HepG2 (cell line): ENCODE measurements around the gene YY1AP1. TPM values are rescaled to one million over a fixed set of nuclear protein-coding genes. Genes with fewer than 3 reads are reported as not detected.

Source experiments
- ARNTL ChIP-seq: sonication (generic); formaldehyde crosslinking; IDR thresholded peaks from 2 replicates; pipeline ENCODE4 v1.4.0; 2020; ENCODE audit warnings: mild to moderate bottlenecking, missing genetic modification reagents
- CREBL2 ChIP-seq: sonication (generic); formaldehyde crosslinking; IDR thresholded peaks from 2 replicates; pipeline ENCODE4 v1.8.1; 2023; ENCODE audit warnings: missing genetic modification reagents, mild to moderate bottlenecking, borderline replicate concordance
- ETV5 ChIP-seq: IDR thresholded peaks from 2 replicates; pipeline ENCODE4 v1.6.1; 2018; ENCODE audit warnings: missing biosample characterization, missing genetic modification reagents, inconsistent platforms, borderline replicate concordance
- HDAC1 ChIP-seq: sonication (generic); formaldehyde crosslinking; IDR thresholded peaks from 2 replicates; pipeline ENCODE4 v1.5.1; 2020; ENCODE audit warnings: mild to moderate bottlenecking, missing genetic modification reagents
- IRF2 ChIP-seq: IDR thresholded peaks from 2 replicates; pipeline ENCODE4 v1.6.1; 2018; ENCODE audit warnings: missing genetic modification reagents, missing compliant biosample characterization
- MIXL1 ChIP-seq: IDR thresholded peaks from 2 replicates; pipeline ENCODE4 v1.6.1; 2016
- NFRKB ChIP-seq: fragments of 450-650 bp; IDR thresholded peaks from 2 replicates; pipeline ENCODE4 v1.6.1; 2017
- PPARG ChIP-seq: conservative IDR thresholded peaks from 2 replicates; pipeline ENCODE4 v1.6.1; 2016; ENCODE audit warnings: missing biosample characterization, missing genetic modification reagents
- SMC3 ChIP-seq: IDR thresholded peaks from 2 replicates; pipeline ENCODE4 v1.6.1; 2011; ENCODE audit warnings: low read length, improper control_type of control experiment
- SRSF1 ChIP-seq: fragments of 200-400 bp; formaldehyde crosslinking; optimal IDR thresholded peaks from 2 replicates; pipeline ENCODE3; 2017; ENCODE audit warnings: mild to moderate bottlenecking, low read depth, low read length, moderate library complexity
- STAG1 ChIP-seq: sonication (generic); formaldehyde crosslinking; IDR thresholded peaks from 2 replicates; pipeline ENCODE4 v1.4.0; 2020; ENCODE audit warnings: missing genetic modification reagents
- ZMYM4 ChIP-seq: sonication (generic); formaldehyde crosslinking; IDR thresholded peaks from 2 replicates; pipeline ENCODE4 v1.8.1; 2023; ENCODE audit warnings: mild to moderate bottlenecking, missing genetic modification reagents
- polyA plus RNA-seq, 8 experiments: library from polyadenylated mRNA; depleted of rRNA in 3 of 8; stranded (reverse) in 7 of 8; unstranded in 1 of 8; fragments of >200 nt; fragmentation: Illumina TruSeq in 4 of 8; extraction: Trizol in 4 of 8; gene quantifications; 2 replicates each; pipeline versions ENCODE4 v1.2.1 to v1.2.3, GENCODE V29; 2011 to 2016; ENCODE audit warnings: low read depth in 4 of 8, missing spikeins in 1 of 8, mixed read lengths in 1 of 8; ENCODE audit not compliant: insufficient read depth in 1 of 8
- total RNA-seq, 5 experiments: library from RNA; depleted of rRNA; stranded (reverse); fragments of >200 nt; fragmentation: Illumina TruSeq; extraction: Trizol; gene quantifications; 2 replicates each; pipeline ENCODE4 v1.2.3, GENCODE V29; 2016; ENCODE audit warnings: low read depth in 1 of 5
- TF ChIP-seq, protein P1 (sequence below): sonication (generic); IDR thresholded peaks from 2 replicates; pipeline ENCODE4 v1.6.1; 2016; ENCODE audit warnings: low read depth, borderline replicate concordance
- TF ChIP-seq, protein P2 (sequence below): sonication (generic); formaldehyde crosslinking; IDR thresholded peaks from 2 replicates; pipeline ENCODE4 v1.4.0; 2020; ENCODE audit warnings: mild to moderate bottlenecking, low read depth, missing genetic modification reagents

Gene YY1AP1
- total and polyA plus RNA-seq, 2 of the 13 experiments (the other 11 are each of a cell fraction or from before 2014, with no cell fraction given), result 28.5 to 69.4 TPM

DNA sequence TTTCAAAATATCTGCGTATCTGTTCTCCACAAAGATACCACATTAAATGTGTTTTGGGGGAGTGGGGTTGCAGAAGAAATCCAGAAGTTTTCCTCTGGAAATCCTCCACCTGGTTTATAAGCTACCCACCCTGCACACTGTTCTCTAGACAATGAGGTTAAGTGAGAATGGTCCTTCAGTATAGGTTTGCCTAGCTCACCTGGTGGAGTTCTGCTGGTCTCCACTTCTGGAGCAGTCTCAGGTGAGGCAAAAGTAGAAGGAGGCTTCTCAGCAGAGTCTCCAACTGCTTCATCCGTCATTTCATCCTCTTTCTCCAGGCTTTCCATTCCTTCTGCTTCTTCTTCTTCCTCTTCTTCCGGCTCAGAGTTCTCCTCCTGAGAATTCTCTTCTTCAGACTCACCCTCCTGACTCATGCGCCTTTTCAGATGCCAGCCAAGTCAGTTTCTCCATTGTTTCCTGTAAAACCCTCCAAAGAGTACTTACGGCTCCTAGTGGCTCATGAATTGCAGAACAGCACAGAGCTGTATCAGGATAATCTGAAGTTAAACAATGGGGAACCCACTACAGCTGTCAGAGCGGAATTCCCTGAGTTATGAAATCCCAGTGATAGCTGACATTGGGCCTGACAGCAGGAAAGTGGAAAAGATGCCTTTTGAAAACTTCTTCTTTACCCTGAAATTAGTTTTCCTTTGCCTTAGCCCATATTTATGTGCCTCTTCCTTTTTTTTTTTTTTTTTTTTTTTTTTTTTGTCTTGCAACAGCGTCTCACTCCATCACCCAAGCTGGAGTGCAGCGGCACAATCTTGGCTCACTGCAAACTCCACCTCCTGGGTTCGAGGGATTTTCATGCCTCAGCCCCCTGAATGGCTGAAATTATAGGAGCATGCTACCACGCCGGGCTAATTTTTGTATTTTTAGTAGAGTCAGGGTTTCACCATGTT is 40.1 kb downstream of the YY1AP1 start (continued):
- TF ChIP-seq CREBL2 (CRISPR knock-in tag), result no peak
- TF ChIP-seq MIXL1 (CRISPR knock-in tag), result 0 out of 2 replicates have a peak, but pooled peaks have one; percentile 36
- TF ChIP-seq ZMYM4 (CRISPR knock-in tag), result no peak
- TF ChIP-seq PPARG (CRISPR knock-in tag), result 0 out of 2 replicates have a peak, but pooled peaks have one; percentile 35
- peak; percentile 72 for TF ChIP-seq STAG1 (CRISPR knock-in tag)
- TF ChIP-seq ETV5 (CRISPR knock-in tag), result 0 out of 2 replicates have a peak, but pooled peaks have one; percentile 28
- TF ChIP-seq NFRKB, result no peak
- TF ChIP-seq, protein P1, sequence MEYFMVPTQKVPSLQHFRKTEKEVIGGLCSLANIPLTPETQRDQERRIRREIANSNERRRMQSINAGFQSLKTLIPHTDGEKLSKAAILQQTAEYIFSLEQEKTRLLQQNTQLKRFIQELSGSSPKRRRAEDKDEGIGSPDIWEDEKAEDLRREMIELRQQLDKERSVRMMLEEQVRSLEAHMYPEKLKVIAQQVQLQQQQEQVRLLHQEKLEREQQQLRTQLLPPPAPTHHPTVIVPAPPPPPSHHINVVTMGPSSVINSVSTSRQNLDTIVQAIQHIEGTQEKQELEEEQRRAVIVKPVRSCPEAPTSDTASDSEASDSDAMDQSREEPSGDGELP, result peak; percentile 96
- peak; percentile 65 for TF ChIP-seq SMC3
- TF ChIP-seq, protein P2, sequence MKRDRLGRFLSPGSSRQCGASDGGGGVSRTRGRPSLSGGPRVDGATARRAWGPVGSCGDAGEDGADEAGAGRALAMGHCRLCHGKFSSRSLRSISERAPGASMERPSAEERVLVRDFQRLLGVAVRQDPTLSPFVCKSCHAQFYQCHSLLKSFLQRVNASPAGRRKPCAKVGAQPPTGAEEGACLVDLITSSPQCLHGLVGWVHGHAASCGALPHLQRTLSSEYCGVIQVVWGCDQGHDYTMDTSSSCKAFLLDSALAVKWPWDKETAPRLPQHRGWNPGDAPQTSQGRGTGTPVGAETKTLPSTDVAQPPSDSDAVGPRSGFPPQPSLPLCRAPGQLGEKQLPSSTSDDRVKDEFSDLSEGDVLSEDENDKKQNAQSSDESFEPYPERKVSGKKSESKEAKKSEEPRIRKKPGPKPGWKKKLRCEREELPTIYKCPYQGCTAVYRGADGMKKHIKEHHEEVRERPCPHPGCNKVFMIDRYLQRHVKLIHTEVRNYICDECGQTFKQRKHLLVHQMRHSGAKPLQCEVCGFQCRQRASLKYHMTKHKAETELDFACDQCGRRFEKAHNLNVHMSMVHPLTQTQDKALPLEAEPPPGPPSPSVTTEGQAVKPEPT (CRISPR knock-in tag), result no peak
- TF ChIP-seq SRSF1, result no peak
- TF ChIP-seq IRF2, result 0 out of 2 replicates have a peak, but pooled peaks have one; percentile 22
- TF ChIP-seq ARNTL, result no peak
- peak; percentile 31; the same call in 1 of the 2 replicates for TF ChIP-seq HDAC1 (CRISPR knock-in tag)
